IMR-90 (cell line): ENCODE measurements around the gene SEZ6L2. TPM values are rescaled to one million over a fixed set of nuclear protein-coding genes. Genes with fewer than 3 reads are reported as not detected.

Experiments used
- ATAC-seq: fragments of 200-7000 bp; cut with Tn5 transposase; 2 replicates; pipeline ENCODE4 v1.9.1; 2020; ENCODE audit warnings: low read depth, mild to moderate bottlenecking, moderate library complexity
- BruUV-seq: library from RNA; stranded (reverse); fragments of 400-500 nt; replicated peaks from 2 replicates; lab custom pipeline; 2021; lab: Mats Ljungman, UMichigan
- CTCF ChIA-PET: fragments of 300-600 bp; formaldehyde crosslinking; extraction: SDS; loops from one replicate; lab custom pipeline; 2021; ENCODE audit warnings: antibody characterized with exemption; lab: Yijun Ruan, JAX
- POLR2A ChIA-PET: fragments of 300-600 bp; sonication (Branson Sonifier 250); formaldehyde crosslinking; loops from one replicate; lab custom pipeline; 2022; ENCODE audit warnings: antibody characterized with exemption; ENCODE audit not compliant: unreplicated experiment; lab: Charles Lee
- DNase-seq: peaks from one replicate; pipeline ENCODE4 v3.0.0; 2013
- H2AFZ ChIP-seq: replicated peaks from 2 replicates; pipeline ENCODE3; 2013; ENCODE audit warnings: low read length, mild to moderate bottlenecking; ENCODE audit not compliant: poor library complexity
- H2AK5ac ChIP-seq: 2 replicates; pipeline ENCODE4 v1.6.1; 2013; ENCODE audit warnings: low read depth, low read length, inconsistent platforms
- H2AK9ac ChIP-seq: replicated peaks from 2 replicates; pipeline ENCODE3; 2013; ENCODE audit warnings: mild to moderate bottlenecking, low read depth, low read length, moderate library complexity; ENCODE audit not compliant: poor library complexity
- H2BK120ac ChIP-seq: 2 replicates; pipeline ENCODE4 v1.6.1; 2013; ENCODE audit warnings: low read depth, low read length, inconsistent platforms
- H2BK15ac ChIP-seq: 3 replicates; pipeline ENCODE4 v1.6.1; 2013; ENCODE audit warnings: low read depth, low read length, inconsistent platforms
- H2BK20ac ChIP-seq: 2 replicates; pipeline ENCODE4 v1.6.1; 2013; ENCODE audit warnings: low read depth, mild to moderate bottlenecking, inconsistent platforms, low read length, moderate library complexity
- H2BK5ac ChIP-seq: 2 replicates; pipeline ENCODE4 v1.6.1; 2013; ENCODE audit warnings: mild to moderate bottlenecking, low read depth, low read length, inconsistent platforms; ENCODE audit not compliant: poor library complexity, severe bottlenecking
- H3K14ac ChIP-seq: replicated peaks from 2 replicates; pipeline ENCODE4 v1.6.1; 2013; ENCODE audit warnings: low read depth, low read length, inconsistent platforms
- H3K18ac ChIP-seq: 2 replicates; pipeline ENCODE4 v1.6.1; 2013; ENCODE audit warnings: low read depth, low read length, control low read depth
- H3K23ac ChIP-seq: 2 replicates; pipeline ENCODE4 v1.6.1; 2013; ENCODE audit warnings: low read depth, low read length, inconsistent platforms
- H3K27ac ChIP-seq: 2 replicates; pipeline ENCODE4 v1.5.1; 2013; ENCODE audit warnings: mild to moderate bottlenecking, control low read depth, low read length; ENCODE audit not compliant: insufficient read depth
- H3K27me3 ChIP-seq: 2 replicates; pipeline ENCODE4 v1.6.1; 2013; ENCODE audit warnings: low read length; ENCODE audit not compliant: control insufficient read depth, insufficient read depth
- H3K36me3 ChIP-seq: 2 replicates; pipeline ENCODE4 v1.6.1; 2013; ENCODE audit warnings: low read length, mixed read lengths; ENCODE audit not compliant: control insufficient read depth, insufficient read depth
- H3K4ac ChIP-seq: 2 replicates; pipeline ENCODE4 v1.6.1; 2013; ENCODE audit warnings: low read depth, low read length, inconsistent platforms
- H3K4me1 ChIP-seq: 2 replicates; pipeline ENCODE4 v1.6.1; 2013; ENCODE audit warnings: low read length, mixed read lengths; ENCODE audit not compliant: control insufficient read depth, insufficient read depth
- H3K4me2 ChIP-seq: 2 replicates; pipeline ENCODE4 v1.6.1; 2013; ENCODE audit warnings: low read depth, mild to moderate bottlenecking, control low read depth, low read length, moderate library complexity
- H3K4me3 ChIP-seq: 2 replicates; pipeline ENCODE4 v1.5.1; 2013; ENCODE audit warnings: low read depth, mild to moderate bottlenecking, control low read depth, low read length, moderate library complexity; ENCODE audit not compliant: insufficient read depth
- H3K56ac ChIP-seq: 2 replicates; pipeline ENCODE4 v1.6.1; 2013; ENCODE audit warnings: low read length, inconsistent platforms; ENCODE audit not compliant: insufficient read depth; ENCODE audit errors: extremely low read depth
- H3K79me1 ChIP-seq, 2 experiments: 2 replicates each; pipeline ENCODE4 v1.6.1; 2013; ENCODE audit warnings: low read length in 2 of 2, inconsistent platforms in 1 of 2, low read depth in 1 of 2
- H3K9ac ChIP-seq: 2 replicates; pipeline ENCODE4 v1.6.1; 2013; ENCODE audit warnings: low read depth, low read length, control low read depth
- H3K9me1 ChIP-seq: 2 replicates; pipeline ENCODE4 v1.6.1; 2013; ENCODE audit warnings: low read length, inconsistent platforms; ENCODE audit not compliant: insufficient read depth
- H3K9me3 ChIP-seq: 2 replicates; pipeline ENCODE4 v1.6.1; 2013; ENCODE audit warnings: low read length; ENCODE audit not compliant: control insufficient read depth, insufficient read depth
- H4K20me1 ChIP-seq: 2 replicates; pipeline ENCODE4 v1.6.1; 2013; ENCODE audit warnings: low read length, inconsistent platforms; ENCODE audit not compliant: insufficient read depth
- H4K5ac ChIP-seq: 2 replicates; pipeline ENCODE4 v1.6.1; 2013; ENCODE audit warnings: mild to moderate bottlenecking, low read depth, low read length, control low read depth
- H4K8ac ChIP-seq, 2 experiments: 2 replicates each; pipeline ENCODE4 v1.6.1; 2013; ENCODE audit warnings: low read depth in 2 of 2, low read length in 2 of 2, control low read depth in 1 of 2, inconsistent platforms in 1 of 2
- H4K91ac ChIP-seq: 2 replicates; pipeline ENCODE4 v1.6.1; 2013; ENCODE audit warnings: low read depth, low read length, inconsistent platforms; ENCODE audit not compliant: insufficient read depth
- BHLHE40 ChIP-seq: fragments of 150-350 bp; IDR thresholded peaks from 2 replicates; pipeline ENCODE4 v1.6.1; 2016; ENCODE audit warnings: mild to moderate bottlenecking, low read depth, low read length
- CEBPB ChIP-seq: IDR thresholded peaks from 2 replicates; pipeline ENCODE4 v1.6.1; 2012; ENCODE audit warnings: low read depth, low read length, improper control_type of control experiment
- CHD1 ChIP-seq: IDR thresholded peaks from 2 replicates; pipeline ENCODE4 v1.6.1; 2012; ENCODE audit warnings: low read depth, low read length, improper control_type of control experiment
- CTCF ChIP-seq: conservative IDR thresholded peaks from 2 replicates; pipeline ENCODE4 v1.5.1; 2012; ENCODE audit warnings: mild to moderate bottlenecking, low read depth, low read length, improper control_type of control experiment
- ELK1 ChIP-seq: fragments of 150-350 bp; IDR thresholded peaks from 2 replicates; pipeline ENCODE4 v1.6.1; 2016; ENCODE audit warnings: low read depth, mild to moderate bottlenecking, low read length, moderate library complexity, borderline replicate concordance
- MAZ ChIP-seq: IDR thresholded peaks from 2 replicates; pipeline ENCODE4 v1.6.1; 2012; ENCODE audit warnings: low read depth, mild to moderate bottlenecking, low read length, improper control_type of control experiment, moderate library complexity, borderline replicate concordance
- NFE2L2 ChIP-seq: fragments of 150-350 bp; IDR thresholded peaks from 2 replicates; pipeline ENCODE4 v1.6.1; 2016; ENCODE audit warnings: low read depth, mild to moderate bottlenecking, low read length
- RAD21 ChIP-seq: IDR thresholded peaks from 2 replicates; pipeline ENCODE4 v1.6.1; 2012; ENCODE audit warnings: low read length, improper control_type of control experiment
- RFX5 ChIP-seq: IDR thresholded peaks from 2 replicates; pipeline ENCODE4 v1.8.0; 2012; ENCODE audit warnings: low read depth, mild to moderate bottlenecking, low read length, moderate library complexity
- WGBS, 2 experiments: methylation state at CpG; one replicate each; pipeline versions ENCODE4 v1.1.5 to v1.1.7; 2013; ENCODE audit warnings: missing lambda C conversion rate in 2 of 2; ENCODE audit not compliant: insufficient read length in 1 of 2; ENCODE audit errors: extremely low coverage in 2 of 2; 5-methylcytosine and 5-hydroxymethylcytosine counted together
- dilution Hi-C: fragments of 300-500 bp; cut with HindIII; formaldehyde crosslinking; loops from one replicate; pipeline ENCODE4 v1.14.3; 2018; ENCODE audit warnings: low sequenced_read_pairs; ENCODE audit not compliant: unreplicated experiment
- in situ Hi-C: fragments of 300-500 bp; cut with MboI; formaldehyde crosslinking; loops from 3 replicates; pipeline ENCODE4 v1.14.3; 2019; ENCODE audit warnings: low sequenced_read_pairs, inconsistent platforms, mixed read lengths
- intact Hi-C: fragments of 100-400 bp; cut with micrococcal nuclease; formaldehyde crosslinking; loops from 2 replicates; pipeline ENCODE4 v1.10.0; 2022
- polyA plus RNA-seq, 3 experiments: library from polyadenylated mRNA; depleted of rRNA; stranded (reverse); fragments of >200 nt; gene quantifications; 2 replicates each; pipeline ENCODE4 v1.2.3, GENCODE V29; 2012; ENCODE audit warnings: low replicate concordance in 1 of 3
- total RNA-seq: library from RNA; depleted of rRNA; stranded (reverse); fragments of >200 nt; gene quantifications from 2 replicates; pipeline ENCODE4 v1.2.3, GENCODE V29; 2012
- TF ChIP-seq, protein P1 (sequence below): fragments of 150-350 bp; IDR thresholded peaks from 2 replicates; pipeline ENCODE4 v1.6.1; 2017; ENCODE audit warnings: mild to moderate bottlenecking, antibody characterized with exemption, low read length, low read depth

The SEZ6L2 gene
- total and polyA plus RNA-seq, 2 of the 4 experiments (the other 2 are of a cell fraction): 0.72 to 10.5 TPM

GRCh38 chr16:29841631-29842030 lies 57.7 kb downstream of the SEZ6L2 start:
- H3K4me2 ChIP-seq: no peak overlapping the region
- no peak overlapping the region for H3K4me3 ChIP-seq
- H3K56ac ChIP-seq: no peak overlapping the region
- POLR2A ChIA-PET: no interaction called here
- intact Hi-C loops: no loop called here
- TF ChIP-seq, protein P1, sequence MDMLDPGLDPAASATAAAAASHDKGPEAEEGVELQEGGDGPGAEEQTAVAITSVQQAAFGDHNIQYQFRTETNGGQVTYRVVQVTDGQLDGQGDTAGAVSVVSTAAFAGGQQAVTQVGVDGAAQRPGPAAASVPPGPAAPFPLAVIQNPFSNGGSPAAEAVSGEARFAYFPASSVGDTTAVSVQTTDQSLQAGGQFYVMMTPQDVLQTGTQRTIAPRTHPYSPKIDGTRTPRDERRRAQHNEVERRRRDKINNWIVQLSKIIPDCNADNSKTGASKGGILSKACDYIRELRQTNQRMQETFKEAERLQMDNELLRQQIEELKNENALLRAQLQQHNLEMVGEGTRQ: no peak
- no peak for TF ChIP-seq RAD21
- TF ChIP-seq MAZ: no peak
- TF ChIP-seq BHLHE40: no peak
- TF ChIP-seq CTCF: no peak
- no peak for TF ChIP-seq RFX5
- TF ChIP-seq NFE2L2: no peak
- TF ChIP-seq CEBPB: no peak
- no peak for TF ChIP-seq ELK1
- TF ChIP-seq CHD1: no peak
- no peak overlapping the region for H4K5ac ChIP-seq
- no peaks in the 10 kb centered on the region; the same call in none of the 2 replicates for H3K4me1 ChIP-seq
- no peaks in the 10 kb centered on the region; the same call in 1 of the 2 replicates for H4K20me1 ChIP-seq
- no peak overlapping the region for H2BK15ac ChIP-seq
- no peak overlapping the region for H2AK5ac ChIP-seq
- no peak overlapping the region for H3K4ac ChIP-seq
- no peak overlapping the region for H3K9ac ChIP-seq
- H2AFZ ChIP-seq: no peak overlapping the region
- no peak overlapping the region for H4K91ac ChIP-seq
- H4K8ac ChIP-seq: no peak overlapping the region
- H3K23ac ChIP-seq: no peak overlapping the region
- H2AK9ac ChIP-seq: no peak overlapping the region
- ATAC-seq: no peak
- 86% methylated on average over 16 of the region's 23 CpGs; no CpG with 5 or more reads in 1 of the 2 experiments for WGBS, 2 experiments
- H3K27me3 ChIP-seq: no peaks in the 10 kb centered on the region
- peaks cover 0 to 41% of the 10 kb centered on the region in 2 experiments; a peak in 1 of 4 replicates for H3K79me1 ChIP-seq
- H3K18ac ChIP-seq: no peak overlapping the region
- H2BK20ac ChIP-seq: no peak overlapping the region
- in situ Hi-C loops: no loop called here
- CTCF ChIA-PET: no interaction called here
- peaks cover 80% of the 10 kb centered on the region for H3K36me3 ChIP-seq
- BruUV-seq: no TSS peak
- H3K27ac ChIP-seq: no peak overlapping the region
- no peak overlapping the region for H2BK5ac ChIP-seq
- dilution Hi-C loops: no loop called here
- H3K9me1 ChIP-seq: no peaks in the 10 kb centered on the region
- no peaks in the 10 kb centered on the region for H3K9me3 ChIP-seq
- H2BK120ac ChIP-seq: no peak overlapping the region
- no peak overlapping the region for H3K14ac ChIP-seq
- DNase-seq: no peak
